GM18909 (cell line): ENCODE results near the gene DIP2B.

Experiments used
- ATAC-seq: cut with Tn5 transposase; IDR thresholded peaks from one replicate; pipeline ENCODE4 v1.9.1; 2021; ENCODE audit warnings: mild to moderate bottlenecking; ENCODE audit not compliant: unreplicated experiment, poor library complexity

Gene DIP2B

GRCh38 chr12:50715174-50715573 is 210.4 kb downstream of the DIP2B start:
- no peak for ATAC-seq

GRCh38 chr12:50718760-50719159 is 214.0 kb downstream of the DIP2B start:
- ATAC-seq, result no peak

- ATAC-seq, result no peak
These were observed 215.3 kb downstream of the DIP2B start for GRCh38 chr12:50720085-50720484.

GRCh38 chr12:50720501-50720900 is 215.7 kb downstream of the DIP2B start:
- ATAC-seq, result no peak

GRCh38 chr12:50723865-50724264 is 219.1 kb downstream of the DIP2B start:
- no peak for ATAC-seq

- no peak for ATAC-seq
These were observed 220.5 kb downstream of the DIP2B start for GRCh38 chr12:50725011-50725942.

- no peak for ATAC-seq
These were observed 222.7 kb downstream of the DIP2B start for GRCh38 chr12:50727466-50727865.

GRCh38 chr12:50728417-50728816 is 223.6 kb downstream of the DIP2B start:
- ATAC-seq, result no peak

GRCh38 chr12:50728841-50729240 is 224.1 kb downstream of the DIP2B start:
- ATAC-seq, result no peak

- ATAC-seq, result no peak
These were observed 227.8 kb downstream of the DIP2B start for GRCh38 chr12:50732591-50732990.

GRCh38 chr12:50733706-50734105 is 228.9 kb downstream of the DIP2B start:
- no peak for ATAC-seq

- no peak for ATAC-seq
These were observed 229.9 kb downstream of the DIP2B start for GRCh38 chr12:50734409-50735263.

- ATAC-seq, result no peak
These were observed 234.8 kb downstream of the DIP2B start for GRCh38 chr12:50739611-50740010.

- no peak for ATAC-seq
These were observed 235.5 kb downstream of the DIP2B start for GRCh38 chr12:50740307-50740706.

GRCh38 chr12:50742776-50743175 is 238.0 kb downstream of the DIP2B start:
- ATAC-seq, result no peak

GRCh38 chr12:50745861-50746260 is 241.1 kb downstream of the DIP2B start:
- no peak for ATAC-seq

GRCh38 chr12:50746431-50746830 is 241.6 kb downstream of the DIP2B start:
- ATAC-seq, result no peak

GRCh38 chr12:50747817-50748216 is 243.0 kb downstream of the DIP2B start:
- no peak for ATAC-seq

- no peak for ATAC-seq
These were observed 244.7 kb downstream of the DIP2B start for GRCh38 chr12:50749459-50749882.

GRCh38 chr12:50750366-50750765 is 245.6 kb downstream of the DIP2B start:
- ATAC-seq, result no peak
